ENCODE data around the gene ATAD2B. TPM values are rescaled to one million over a fixed set of nuclear protein-coding genes. Genes with fewer than 3 reads are reported as not detected.

The ATAD2B gene
- total RNA-seq, 1 experiment from 2014 or later, result 19.7 TPM

DNA sequence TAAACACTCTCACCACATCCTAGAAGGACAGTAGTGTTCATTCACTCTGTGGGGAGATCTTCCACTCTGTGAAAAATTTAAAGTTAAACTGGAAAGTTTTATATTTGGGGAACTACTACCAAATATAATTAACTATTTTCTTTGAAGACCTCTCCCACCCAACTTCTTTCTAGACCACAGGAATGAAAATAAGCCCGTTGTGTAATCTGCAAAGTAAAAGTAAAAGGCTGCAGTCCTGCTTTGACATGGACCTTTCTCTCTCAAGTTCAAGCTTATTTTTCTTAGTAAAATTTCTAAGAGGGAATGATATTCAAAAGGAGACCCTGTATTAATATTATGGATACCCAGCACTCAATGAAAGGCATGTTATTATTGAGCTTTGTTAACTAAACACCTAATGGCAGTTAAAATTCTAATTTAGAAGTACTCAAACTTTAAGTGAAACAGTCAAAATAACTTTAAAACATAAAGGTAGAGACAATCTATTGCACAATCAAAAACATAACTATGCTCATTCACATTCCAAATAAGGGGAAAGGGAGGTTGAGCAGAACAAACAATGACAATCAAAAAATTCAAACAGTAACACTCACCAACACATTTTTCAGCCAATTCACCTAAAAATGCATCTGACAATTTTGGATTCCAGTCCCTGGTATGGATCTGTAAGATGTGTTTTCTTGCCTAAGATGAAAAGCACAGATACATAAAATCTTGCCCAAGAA, 98.5 kb downstream of the ATAD2B start:
- H3K36me3 Mint-ChIP-seq (ENCODE audit: insufficient read depth, unreplicated experiment), result no peaks in the 10 kb centered on the region
- H3K27ac Mint-ChIP-seq (ENCODE audit: unreplicated experiment), result no peak overlapping the region
- no peak overlapping the region for H3K4me3 Mint-ChIP-seq (ENCODE audit: low read depth, unreplicated experiment)
- no peak for DNase-seq
- no peaks in the 10 kb centered on the region for H3K4me1 Mint-ChIP-seq (ENCODE audit: low read depth, unreplicated experiment)
- H3K27me3 Mint-ChIP-seq (ENCODE audit: unreplicated experiment), result no peaks in the 10 kb centered on the region
- BruUV-seq (replicated peaks), result no TSS peak
- no peaks in the 10 kb centered on the region for H3K9me3 Mint-ChIP-seq (ENCODE audit: low read depth, unreplicated experiment)
- CTCF ChIA-PET, result no interaction called here
- TF ChIP-seq, protein P1, sequence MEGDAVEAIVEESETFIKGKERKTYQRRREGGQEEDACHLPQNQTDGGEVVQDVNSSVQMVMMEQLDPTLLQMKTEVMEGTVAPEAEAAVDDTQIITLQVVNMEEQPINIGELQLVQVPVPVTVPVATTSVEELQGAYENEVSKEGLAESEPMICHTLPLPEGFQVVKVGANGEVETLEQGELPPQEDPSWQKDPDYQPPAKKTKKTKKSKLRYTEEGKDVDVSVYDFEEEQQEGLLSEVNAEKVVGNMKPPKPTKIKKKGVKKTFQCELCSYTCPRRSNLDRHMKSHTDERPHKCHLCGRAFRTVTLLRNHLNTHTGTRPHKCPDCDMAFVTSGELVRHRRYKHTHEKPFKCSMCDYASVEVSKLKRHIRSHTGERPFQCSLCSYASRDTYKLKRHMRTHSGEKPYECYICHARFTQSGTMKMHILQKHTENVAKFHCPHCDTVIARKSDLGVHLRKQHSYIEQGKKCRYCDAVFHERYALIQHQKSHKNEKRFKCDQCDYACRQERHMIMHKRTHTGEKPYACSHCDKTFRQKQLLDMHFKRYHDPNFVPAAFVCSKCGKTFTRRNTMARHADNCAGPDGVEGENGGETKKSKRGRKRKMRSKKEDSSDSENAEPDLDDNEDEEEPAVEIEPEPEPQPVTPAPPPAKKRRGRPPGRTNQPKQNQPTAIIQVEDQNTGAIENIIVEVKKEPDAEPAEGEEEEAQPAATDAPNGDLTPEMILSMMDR (IDR thresholded peaks at IDR 0.05; ENCODE audit: unreplicated experiment), result no peak
- intact Hi-C loops (cut with micrococcal nuclease; ENCODE audit: unreplicated experiment), result no loop called here

DNA sequence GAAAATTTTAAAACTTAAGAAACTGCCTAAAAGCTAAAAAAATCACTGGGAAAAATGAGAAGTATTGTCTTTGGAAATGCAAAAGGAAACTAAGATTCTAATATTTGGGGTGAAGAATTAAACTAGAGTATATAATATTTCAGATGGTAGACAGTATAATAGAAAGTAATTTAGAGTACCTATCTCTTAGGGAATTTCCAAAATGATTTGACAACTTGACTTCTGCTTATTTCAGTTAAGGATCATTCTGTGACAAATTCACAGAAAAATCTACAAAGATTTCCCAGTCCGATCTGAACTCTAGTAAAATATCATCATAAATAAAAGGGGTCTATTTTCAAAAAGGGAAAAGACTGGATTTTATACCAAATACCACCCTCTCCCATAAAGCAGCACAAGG, 99.6 kb downstream of the ATAD2B start:
- no peak for DNase-seq
- H3K4me3 Mint-ChIP-seq (ENCODE audit: low read depth, unreplicated experiment), result no peak overlapping the region
- no TSS peak for BruUV-seq (replicated peaks)
- CTCF ChIA-PET, result no interaction called here
- H3K4me1 Mint-ChIP-seq (ENCODE audit: low read depth, unreplicated experiment), result no peaks in the 10 kb centered on the region
- no peaks in the 10 kb centered on the region for H3K36me3 Mint-ChIP-seq (ENCODE audit: insufficient read depth, unreplicated experiment)
- H3K27me3 Mint-ChIP-seq (ENCODE audit: unreplicated experiment), result no peaks in the 10 kb centered on the region
- intact Hi-C loops (cut with micrococcal nuclease; ENCODE audit: unreplicated experiment), result no loop called here
- H3K9me3 Mint-ChIP-seq (ENCODE audit: low read depth, unreplicated experiment), result no peaks in the 10 kb centered on the region
- TF ChIP-seq, protein P1 (IDR thresholded peaks at IDR 0.05; ENCODE audit: unreplicated experiment), result no peak
- no peak overlapping the region for H3K27ac Mint-ChIP-seq (ENCODE audit: unreplicated experiment)

DNA sequence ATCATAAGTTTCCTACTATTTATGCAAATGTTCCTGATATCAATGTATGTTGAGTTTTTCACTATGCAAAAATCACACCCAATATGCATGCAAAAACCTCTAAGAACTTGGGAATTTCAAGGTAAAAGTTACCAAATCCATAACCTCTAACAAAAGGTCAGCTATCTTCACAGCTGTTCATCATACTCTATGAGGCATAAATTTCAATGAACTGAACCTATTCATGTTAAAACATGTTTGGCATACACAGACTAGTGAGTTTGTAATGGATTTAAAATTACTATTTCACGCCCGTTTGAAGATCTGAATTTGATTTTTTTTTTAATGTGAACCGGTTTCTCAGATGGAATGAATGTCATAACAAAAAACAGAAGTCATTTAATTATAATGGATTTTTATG, 100.2 kb downstream of the ATAD2B start:
- TF ChIP-seq, protein P1 (IDR thresholded peaks at IDR 0.05; ENCODE audit: unreplicated experiment), result no peak
- Mint-ChIP-seq H3K27me3 (ENCODE audit: unreplicated experiment) (no peaks in the 10 kb centered on the region), H3K4me1 (ENCODE audit: low read depth, unreplicated experiment) (no peaks in the 10 kb centered on the region), H3K36me3 (ENCODE audit: insufficient read depth, unreplicated experiment) (no peaks in the 10 kb centered on the region), H3K27ac (ENCODE audit: unreplicated experiment) (no peak overlapping the region), H3K9me3 (ENCODE audit: low read depth, unreplicated experiment) (no peaks in the 10 kb centered on the region), H3K4me3 (ENCODE audit: low read depth, unreplicated experiment) (no peak overlapping the region)
- BruUV-seq (replicated peaks), result no TSS peak
- CTCF ChIA-PET, result no interaction called here
- DNase-seq, result no peak
- intact Hi-C loops (cut with micrococcal nuclease; ENCODE audit: unreplicated experiment), result no loop called here

DNA sequence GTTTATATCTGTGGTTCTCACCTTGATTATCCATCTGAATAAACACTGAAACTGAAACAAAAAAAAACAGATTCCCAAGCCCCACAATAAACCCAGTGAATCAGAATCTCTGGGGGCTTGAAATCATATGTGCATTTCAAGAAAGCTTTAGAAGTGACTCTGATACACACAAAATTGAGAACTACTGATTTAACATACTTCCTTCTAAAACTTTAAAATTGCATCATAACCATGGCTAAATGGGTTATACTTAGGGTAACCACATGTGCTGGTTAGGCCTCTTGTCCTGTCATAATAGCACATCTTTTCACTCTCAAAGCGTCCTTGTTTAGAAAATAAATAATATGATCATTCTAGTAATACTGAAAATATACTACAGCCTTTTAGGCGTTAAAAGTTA, 100.9 kb downstream of the ATAD2B start:
- DNase-seq, result no peak
- no TSS peak for BruUV-seq (replicated peaks)
- CTCF ChIA-PET, result no interaction called here
- Mint-ChIP-seq H3K9me3 (ENCODE audit: low read depth, unreplicated experiment) (no peaks in the 10 kb centered on the region), H3K27ac (ENCODE audit: unreplicated experiment) (no peak overlapping the region), H3K27me3 (ENCODE audit: unreplicated experiment) (no peaks in the 10 kb centered on the region), H3K4me3 (ENCODE audit: low read depth, unreplicated experiment) (no peak overlapping the region), H3K4me1 (ENCODE audit: low read depth, unreplicated experiment) (no peaks in the 10 kb centered on the region), H3K36me3 (ENCODE audit: insufficient read depth, unreplicated experiment) (no peaks in the 10 kb centered on the region)
- intact Hi-C loops (cut with micrococcal nuclease; ENCODE audit: unreplicated experiment), result no loop called here
- TF ChIP-seq, protein P1 (IDR thresholded peaks at IDR 0.05; ENCODE audit: unreplicated experiment), result no peak

Data from Calu3 (cell line).